Calu3 (cell line): ENCODE results near the gene CYCS. TPM values are rescaled to one million over a fixed set of nuclear protein-coding genes. Genes with fewer than 3 reads are reported as not detected.
A peak's percentile ranks its signal among the peaks of the same experiment; 100 is the strongest.
"Not testable (repeated sequence)": the region's sequence is repeated elsewhere in the genome, so short reads cannot be mapped to it uniquely, and the experiment has no call there.

ENCODE experiments used
- BruUV-seq: library from RNA; stranded (reverse); fragments of 400-500 nt; replicated peaks from 2 replicates; lab custom pipeline; 2021; lab: Mats Ljungman, UMichigan
- CTCF ChIA-PET: fragments of 300-600 bp; sonication (Branson Sonifier 250); formaldehyde crosslinking; loops from one replicate; lab custom pipeline; 2022; ENCODE audit warnings: antibody characterized with exemption; lab: Charles Lee
- DNase-seq: peaks from one replicate; pipeline ENCODE4 v3.0.0; 2022
- H3K27ac Mint-ChIP-seq: one replicate; pipeline ENCODE4 v1.8.0; 2022; ENCODE audit warnings: mixed read lengths; ENCODE audit not compliant: unreplicated experiment
- H3K27me3 Mint-ChIP-seq: one replicate; pipeline ENCODE4 v1.8.0; 2022; ENCODE audit warnings: mixed read lengths; ENCODE audit not compliant: unreplicated experiment
- H3K36me3 Mint-ChIP-seq: one replicate; pipeline ENCODE4 v1.8.0; 2022; ENCODE audit warnings: mild to moderate bottlenecking, moderate library complexity, mixed read lengths; ENCODE audit not compliant: insufficient read depth, unreplicated experiment
- H3K4me1 Mint-ChIP-seq: one replicate; pipeline ENCODE4 v1.8.0; 2022; ENCODE audit warnings: mild to moderate bottlenecking, low read depth, mixed read lengths; ENCODE audit not compliant: unreplicated experiment
- H3K4me3 Mint-ChIP-seq: one replicate; pipeline ENCODE4 v1.8.0; 2022; ENCODE audit warnings: mild to moderate bottlenecking, low read depth, moderate library complexity, mixed read lengths; ENCODE audit not compliant: unreplicated experiment
- H3K9me3 Mint-ChIP-seq: one replicate; pipeline ENCODE4 v1.8.0; 2022; ENCODE audit warnings: low read depth, mixed read lengths; ENCODE audit not compliant: unreplicated experiment
- CTCF ChIP-seq: fragments of 200-600 bp; IDR thresholded peaks from one replicate; pipeline ENCODE4 v1.8.0; 2022; ENCODE audit warnings: antibody characterized with exemption; ENCODE audit not compliant: unreplicated experiment
- intact Hi-C: fragments of 100-400 bp; cut with micrococcal nuclease; formaldehyde crosslinking; loops from one replicate; pipeline ENCODE4 v1.10.0; 2022; ENCODE audit not compliant: unreplicated experiment
- total RNA-seq: library from RNA; stranded (reverse); gene quantifications from 2 replicates; pipeline ENCODE4 v1.2.3, GENCODE V29; 2022

CYCS gene
- total RNA-seq, 1 experiment from 2014 or later: 276 TPM

- CTCF ChIA-PET: no interaction called here
- H3K36me3 Mint-ChIP-seq: no peaks in the 10 kb centered on the region
- intact Hi-C loops: loop anchor here (10.0 kb wide), 2 partner anchors 45 to 215 kb away; no protein-coding TSS in a partner anchor
- no peaks in the 10 kb centered on the region for H3K9me3 Mint-ChIP-seq
- TF ChIP-seq CTCF: no peak
- no peak for DNase-seq
- no peak overlapping the region for H3K4me3 Mint-ChIP-seq
- no peaks in the 10 kb centered on the region for H3K27me3 Mint-ChIP-seq
- no TSS peak for BruUV-seq
- no peak overlapping the region for H3K27ac Mint-ChIP-seq
- H3K4me1 Mint-ChIP-seq: peaks cover 39% of the 10 kb centered on the region
These were observed 44.6 kb upstream of the CYCS start for GRCh38 chr7:25169683-25170082.

DNA sequence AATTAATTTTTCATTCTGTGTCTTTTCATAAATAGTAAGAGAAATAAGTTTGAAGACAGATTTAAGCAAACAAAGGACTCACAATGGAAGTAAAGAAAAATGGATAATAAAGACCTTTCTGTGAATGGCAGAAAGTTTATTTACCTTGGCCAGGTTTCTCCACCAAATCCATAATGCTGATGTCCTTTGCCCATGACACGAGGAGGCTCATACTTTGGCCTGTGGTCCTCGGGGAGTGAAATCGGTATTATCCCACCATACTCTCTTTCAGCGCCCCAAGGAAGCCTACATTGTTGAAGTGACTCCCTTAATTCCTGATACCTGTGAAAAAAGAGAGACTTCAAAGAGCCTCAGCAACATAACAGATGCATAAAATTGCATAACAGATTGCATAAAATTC, 43.1 kb upstream of the CYCS start:
- CTCF ChIA-PET: no interaction called here
- H3K4me3 Mint-ChIP-seq: no peak overlapping the region
- H3K9me3 Mint-ChIP-seq: no peaks in the 10 kb centered on the region
- peak; percentile 22 for DNase-seq
- H3K4me1 Mint-ChIP-seq: peaks cover 39% of the 10 kb centered on the region
- H3K27ac Mint-ChIP-seq: no peak overlapping the region
- no peak for TF ChIP-seq CTCF
- intact Hi-C loops: loop anchor here (10.0 kb wide), 2 partner anchors 47 to 217 kb away; no protein-coding TSS in a partner anchor
- no peaks in the 10 kb centered on the region for H3K27me3 Mint-ChIP-seq
- no peaks in the 10 kb centered on the region for H3K36me3 Mint-ChIP-seq
- BruUV-seq: no TSS peak

GRCh38 chr7:25167262-25167843, 42.3 kb upstream of the CYCS start:
- CTCF ChIA-PET: no interaction called here
- TF ChIP-seq CTCF: no peak
- no peaks in the 10 kb centered on the region for H3K9me3 Mint-ChIP-seq
- peak; percentile 62 for DNase-seq
- no peaks in the 10 kb centered on the region for H3K36me3 Mint-ChIP-seq
- no peaks in the 10 kb centered on the region for H3K27me3 Mint-ChIP-seq
- intact Hi-C loops: loop anchor here (10.0 kb wide), 2 partner anchors 47 to 217 kb away; no protein-coding TSS in a partner anchor
- no TSS peak for BruUV-seq
- H3K4me3 Mint-ChIP-seq: peak overlapping the region; percentile 40
- H3K27ac Mint-ChIP-seq: peak overlapping the region; percentile 50
- peaks cover 38% of the 10 kb centered on the region for H3K4me1 Mint-ChIP-seq

DNA sequence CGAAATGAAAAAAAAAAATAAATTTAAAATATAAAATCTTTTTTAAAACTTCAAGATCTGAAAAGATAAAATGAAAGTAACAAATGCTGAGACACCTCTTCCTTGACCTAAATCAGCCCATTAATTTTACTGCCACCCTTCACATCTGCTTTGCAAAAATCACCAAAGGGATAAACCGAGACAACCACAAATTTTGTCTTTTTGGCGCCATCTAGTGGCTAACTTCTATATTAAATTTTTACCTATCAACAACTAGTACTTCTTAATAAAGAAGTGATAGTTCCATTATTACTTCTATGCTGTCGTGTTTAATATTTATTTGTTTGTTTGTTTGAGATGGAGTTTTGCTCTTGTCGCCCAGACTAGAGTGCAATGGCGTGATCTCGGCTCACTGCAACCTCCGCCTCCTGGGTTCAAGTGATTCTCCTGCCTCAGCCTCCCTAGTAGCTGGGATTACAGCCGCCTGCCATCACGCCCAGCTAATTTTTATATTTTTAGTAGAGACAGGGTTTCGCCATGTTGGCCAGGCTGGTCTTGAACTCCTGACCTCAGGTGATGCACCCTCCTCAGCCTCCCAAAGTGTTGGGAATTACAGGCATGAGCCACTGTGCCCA, 35.0 kb upstream of the CYCS start:
- not testable (repeated sequence) for BruUV-seq, H3K4me3 Mint-ChIP-seq, H3K27me3 Mint-ChIP-seq, H3K27ac Mint-ChIP-seq, H3K4me1 Mint-ChIP-seq, H3K9me3 Mint-ChIP-seq, H3K36me3 Mint-ChIP-seq
- peak; percentile 79 for TF ChIP-seq CTCF
- peak; percentile 46 for DNase-seq
- CTCF ChIA-PET: interaction anchor here (0.6 kb wide), 1 partner anchor 655 kb away, joined by 3 read pairs; no protein-coding TSS in a partner anchor
- intact Hi-C loops: loop anchor here (1.0 to 10.0 kb wide), 3 partner anchors 35 to 225 kb away; partner anchors contain the start of gene CYCS
